ENCODE measurements around the gene ZBTB24.

DNA sequence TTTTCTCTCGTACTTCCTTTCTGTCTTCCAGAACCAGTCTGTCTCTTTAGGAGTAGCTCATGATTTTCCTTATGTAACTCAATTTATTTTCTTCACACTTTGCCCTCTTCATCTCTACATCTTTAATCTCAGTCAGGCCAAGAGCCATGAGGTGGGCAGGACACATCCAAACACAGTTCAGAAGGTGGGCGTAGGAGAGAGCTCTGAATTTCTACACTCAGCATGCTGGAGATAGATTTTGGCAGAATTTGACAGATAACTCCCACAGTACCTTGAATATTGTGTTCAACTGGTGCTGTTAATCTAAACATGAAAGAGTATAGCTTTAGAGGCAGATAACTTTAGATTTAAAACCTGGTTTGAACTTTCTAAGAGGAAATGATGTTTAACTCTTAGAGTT lies 23.8 kb upstream of the ZBTB24 start:
- TF ChIP-seq FOXA2 (IDR thresholded peaks at IDR 0.05): no peak
- TF ChIP-seq, protein P1, sequence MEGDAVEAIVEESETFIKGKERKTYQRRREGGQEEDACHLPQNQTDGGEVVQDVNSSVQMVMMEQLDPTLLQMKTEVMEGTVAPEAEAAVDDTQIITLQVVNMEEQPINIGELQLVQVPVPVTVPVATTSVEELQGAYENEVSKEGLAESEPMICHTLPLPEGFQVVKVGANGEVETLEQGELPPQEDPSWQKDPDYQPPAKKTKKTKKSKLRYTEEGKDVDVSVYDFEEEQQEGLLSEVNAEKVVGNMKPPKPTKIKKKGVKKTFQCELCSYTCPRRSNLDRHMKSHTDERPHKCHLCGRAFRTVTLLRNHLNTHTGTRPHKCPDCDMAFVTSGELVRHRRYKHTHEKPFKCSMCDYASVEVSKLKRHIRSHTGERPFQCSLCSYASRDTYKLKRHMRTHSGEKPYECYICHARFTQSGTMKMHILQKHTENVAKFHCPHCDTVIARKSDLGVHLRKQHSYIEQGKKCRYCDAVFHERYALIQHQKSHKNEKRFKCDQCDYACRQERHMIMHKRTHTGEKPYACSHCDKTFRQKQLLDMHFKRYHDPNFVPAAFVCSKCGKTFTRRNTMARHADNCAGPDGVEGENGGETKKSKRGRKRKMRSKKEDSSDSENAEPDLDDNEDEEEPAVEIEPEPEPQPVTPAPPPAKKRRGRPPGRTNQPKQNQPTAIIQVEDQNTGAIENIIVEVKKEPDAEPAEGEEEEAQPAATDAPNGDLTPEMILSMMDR (IDR thresholded peaks at IDR 0.05; ENCODE audit: low read depth, low read length, missing input control): no peak
- TF ChIP-seq, protein P2, sequence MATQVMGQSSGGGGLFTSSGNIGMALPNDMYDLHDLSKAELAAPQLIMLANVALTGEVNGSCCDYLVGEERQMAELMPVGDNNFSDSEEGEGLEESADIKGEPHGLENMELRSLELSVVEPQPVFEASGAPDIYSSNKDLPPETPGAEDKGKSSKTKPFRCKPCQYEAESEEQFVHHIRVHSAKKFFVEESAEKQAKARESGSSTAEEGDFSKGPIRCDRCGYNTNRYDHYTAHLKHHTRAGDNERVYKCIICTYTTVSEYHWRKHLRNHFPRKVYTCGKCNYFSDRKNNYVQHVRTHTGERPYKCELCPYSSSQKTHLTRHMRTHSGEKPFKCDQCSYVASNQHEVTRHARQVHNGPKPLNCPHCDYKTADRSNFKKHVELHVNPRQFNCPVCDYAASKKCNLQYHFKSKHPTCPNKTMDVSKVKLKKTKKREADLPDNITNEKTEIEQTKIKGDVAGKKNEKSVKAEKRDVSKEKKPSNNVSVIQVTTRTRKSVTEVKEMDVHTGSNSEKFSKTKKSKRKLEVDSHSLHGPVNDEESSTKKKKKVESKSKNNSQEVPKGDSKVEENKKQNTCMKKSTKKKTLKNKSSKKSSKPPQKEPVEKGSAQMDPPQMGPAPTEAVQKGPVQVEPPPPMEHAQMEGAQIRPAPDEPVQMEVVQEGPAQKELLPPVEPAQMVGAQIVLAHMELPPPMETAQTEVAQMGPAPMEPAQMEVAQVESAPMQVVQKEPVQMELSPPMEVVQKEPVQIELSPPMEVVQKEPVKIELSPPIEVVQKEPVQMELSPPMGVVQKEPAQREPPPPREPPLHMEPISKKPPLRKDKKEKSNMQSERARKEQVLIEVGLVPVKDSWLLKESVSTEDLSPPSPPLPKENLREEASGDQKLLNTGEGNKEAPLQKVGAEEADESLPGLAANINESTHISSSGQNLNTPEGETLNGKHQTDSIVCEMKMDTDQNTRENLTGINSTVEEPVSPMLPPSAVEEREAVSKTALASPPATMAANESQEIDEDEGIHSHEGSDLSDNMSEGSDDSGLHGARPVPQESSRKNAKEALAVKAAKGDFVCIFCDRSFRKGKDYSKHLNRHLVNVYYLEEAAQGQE (IDR thresholded peaks at IDR 0.05): no peak
- TF ChIP-seq, protein P3, sequence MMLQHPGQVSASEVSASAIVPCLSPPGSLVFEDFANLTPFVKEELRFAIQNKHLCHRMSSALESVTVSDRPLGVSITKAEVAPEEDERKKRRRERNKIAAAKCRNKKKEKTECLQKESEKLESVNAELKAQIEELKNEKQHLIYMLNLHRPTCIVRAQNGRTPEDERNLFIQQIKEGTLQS (IDR thresholded peaks at IDR 0.05): no peak
- TF ChIP-seq SP1 (IDR thresholded peaks at IDR 0.05): no peak
- TF ChIP-seq, protein P4, sequence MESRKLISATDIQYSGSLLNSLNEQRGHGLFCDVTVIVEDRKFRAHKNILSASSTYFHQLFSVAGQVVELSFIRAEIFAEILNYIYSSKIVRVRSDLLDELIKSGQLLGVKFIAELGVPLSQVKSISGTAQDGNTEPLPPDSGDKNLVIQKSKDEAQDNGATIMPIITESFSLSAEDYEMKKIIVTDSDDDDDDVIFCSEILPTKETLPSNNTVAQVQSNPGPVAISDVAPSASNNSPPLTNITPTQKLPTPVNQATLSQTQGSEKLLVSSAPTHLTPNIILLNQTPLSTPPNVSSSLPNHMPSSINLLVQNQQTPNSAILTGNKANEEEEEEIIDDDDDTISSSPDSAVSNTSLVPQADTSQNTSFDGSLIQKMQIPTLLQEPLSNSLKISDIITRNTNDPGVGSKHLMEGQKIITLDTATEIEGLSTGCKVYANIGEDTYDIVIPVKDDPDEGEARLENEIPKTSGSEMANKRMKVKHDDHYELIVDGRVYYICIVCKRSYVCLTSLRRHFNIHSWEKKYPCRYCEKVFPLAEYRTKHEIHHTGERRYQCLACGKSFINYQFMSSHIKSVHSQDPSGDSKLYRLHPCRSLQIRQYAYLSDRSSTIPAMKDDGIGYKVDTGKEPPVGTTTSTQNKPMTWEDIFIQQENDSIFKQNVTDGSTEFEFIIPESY (IDR thresholded peaks at IDR 0.05): no peak
- no peak for TF ChIP-seq TAF1 (conservative IDR thresholded peaks at IDR 0.05)
- no peak for TF ChIP-seq FOXA1 (IDR thresholded peaks at IDR 0.05)
- TF ChIP-seq EGR1 (IDR thresholded peaks at IDR 0.05; ENCODE audit: low read depth in 2 of 2): no peak
- TF ChIP-seq HNF4A (conservative IDR thresholded peaks at IDR 0.05): no peak
- TF ChIP-seq JUND (IDR thresholded peaks at IDR 0.05): no peak
- TF ChIP-seq YY1 (IDR thresholded peaks at IDR 0.05): no peak
- no peak for TF ChIP-seq GABPA (IDR thresholded peaks at IDR 0.05 in 1 of 2, conservative IDR thresholded peaks at IDR 0.05 in 1 of 2)
- no peak for TF ChIP-seq RAD21 (IDR thresholded peaks at IDR 0.05)
